ENCODE results near the gene MMP28.
A peak's percentile ranks its signal among the peaks of the same experiment; 100 is the strongest.
"Not testable (repeated sequence)": the region's sequence is repeated elsewhere in the genome, so short reads cannot be mapped to it uniquely, and the experiment has no call there.

The MMP28 gene

GRCh38 chr17:35765756-35766488, 29.5 kb downstream of the MMP28 start:
- DNase-seq (ENCODE audit: low read depth) = no peak

- DNase-seq (ENCODE audit: low read depth) = no peak
Observed at GRCh38 chr17:35765086-35765710, 30.2 kb downstream of the MMP28 start.

GRCh38 chr17:35764123-35764991, 31.1 kb downstream of the MMP28 start:
- peak; percentile 71 for DNase-seq (ENCODE audit: low read depth)

GRCh38 chr17:35763767-35764122, 31.7 kb downstream of the MMP28 start:
- DNase-seq (ENCODE audit: low read depth) = no peak

- no peak for DNase-seq (ENCODE audit: low read depth)
Observed at GRCh38 chr17:35761601-35762000, 33.8 kb downstream of the MMP28 start.

- no peak for DNase-seq (ENCODE audit: low read depth)
Observed at GRCh38 chr17:35760587-35760986, 34.9 kb downstream of the MMP28 start, which contains the start of gene C17orf50. Gene C17orf50 (plus strand): TSS chr17:35760887. CDS start chr17:35760942, 55 bp downstream.

GRCh38 chr17:35757243-35757642, 38.2 kb downstream of the MMP28 start:
- no peak for DNase-seq (ENCODE audit: low read depth)

- no peak for DNase-seq (ENCODE audit: low read depth)
Observed at GRCh38 chr17:35752945-35753764, 42.3 kb downstream of the MMP28 start, which contains the start of gene GAS2L2. Gene GAS2L2 (minus strand): TSS chr17:35753239. CDS start chr17:35752850, 389 bp downstream.

- DNase-seq (ENCODE audit: low read depth) = no peak
Observed at GRCh38 chr17:35752471-35752870, 43.0 kb downstream of the MMP28 start.

GRCh38 chr17:35751541-35751940, 43.9 kb downstream of the MMP28 start:
- DNase-seq (ENCODE audit: low read depth) = not testable (repeated sequence)

- no peak for DNase-seq (ENCODE audit: low read depth)
Observed at GRCh38 chr17:35750526-35751395, 44.7 kb downstream of the MMP28 start.

GRCh38 chr17:35749560-35750412, 45.7 kb downstream of the MMP28 start:
- no peak for DNase-seq (ENCODE audit: low read depth)

- no peak for DNase-seq (ENCODE audit: low read depth)
Observed at GRCh38 chr17:35748979-35749378, 46.5 kb downstream of the MMP28 start.

- DNase-seq (ENCODE audit: low read depth) = no peak
Observed at GRCh38 chr17:35748341-35748841, 47.0 kb downstream of the MMP28 start.

GRCh38 chr17:35747540-35748017, 47.9 kb downstream of the MMP28 start:
- peak; percentile 60 for DNase-seq (ENCODE audit: low read depth)

GRCh38 chr17:35745749-35746320, 49.6 kb downstream of the MMP28 start:
- no peak for DNase-seq (ENCODE audit: low read depth)

GRCh38 chr17:35745246-35745645, 50.2 kb downstream of the MMP28 start:
- no peak for DNase-seq (ENCODE audit: low read depth)

- no peak for DNase-seq (ENCODE audit: low read depth)
Observed at GRCh38 chr17:35744830-35745229, 50.6 kb downstream of the MMP28 start.

Data from stimulated activated CD8-positive, alpha-beta memory T cell treated with anti-CD3 and anti-CD28 coated beads, Interleukin-12 subunit alpha, Interleukin-12 subunit beta, amount 100 ng/mL, for 1 hour (primary cell).